Hematopoietic multipotent progenitor cell treated with erythropoietin and hydrocortisone succinate and interleukin-3 and kit ligand, for 4 days (in vitro differentiated cells): Measurements from ENCODE around the gene SIAH1.
"Not testable (repeated sequence)": the region's sequence is repeated elsewhere in the genome, so short reads cannot be mapped to it uniquely, and the experiment has no call there.

Experiments
- DNase-seq: peaks from one replicate; pipeline ENCODE4 v3.0.0-alpha.2; 2015

The SIAH1 gene

GRCh38 chr16:48393485-48394354 is 8.5 kb upstream of the SIAH1 start:
- peak; percentile 50 for DNase-seq

DNA sequence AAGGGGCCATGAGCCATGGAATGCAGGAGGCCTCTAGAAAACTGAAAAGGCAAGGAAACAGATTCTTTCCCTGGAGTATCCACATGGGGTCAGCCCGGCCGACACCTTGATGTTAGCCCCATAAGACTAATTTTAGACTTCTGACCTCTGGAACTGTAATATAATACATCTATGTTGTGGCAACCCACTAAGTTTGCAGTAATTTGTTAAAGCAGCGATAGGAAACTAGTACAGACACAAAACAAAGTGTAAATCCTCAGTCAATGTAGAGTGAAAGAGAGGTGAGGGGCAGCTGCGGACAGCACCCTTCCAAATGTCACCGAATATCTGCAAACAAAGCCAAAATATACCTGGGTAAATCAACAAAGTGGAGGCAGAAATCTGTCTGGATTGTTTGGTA is 7.2 kb upstream of the SIAH1 start:
- DNase-seq = no peak

- no peak for DNase-seq
Measured at GRCh38 chr16:48386559-48387312, 1.5 kb upstream of the SIAH1 start.

GRCh38 chr16:48384520-48385252 is 527 bp downstream of the SIAH1 start:
- DNase-seq = peak; percentile 72

- peak; percentile 47 for DNase-seq
Measured at GRCh38 chr16:48383877-48384519, 1.2 kb downstream of the SIAH1 start.

DNA sequence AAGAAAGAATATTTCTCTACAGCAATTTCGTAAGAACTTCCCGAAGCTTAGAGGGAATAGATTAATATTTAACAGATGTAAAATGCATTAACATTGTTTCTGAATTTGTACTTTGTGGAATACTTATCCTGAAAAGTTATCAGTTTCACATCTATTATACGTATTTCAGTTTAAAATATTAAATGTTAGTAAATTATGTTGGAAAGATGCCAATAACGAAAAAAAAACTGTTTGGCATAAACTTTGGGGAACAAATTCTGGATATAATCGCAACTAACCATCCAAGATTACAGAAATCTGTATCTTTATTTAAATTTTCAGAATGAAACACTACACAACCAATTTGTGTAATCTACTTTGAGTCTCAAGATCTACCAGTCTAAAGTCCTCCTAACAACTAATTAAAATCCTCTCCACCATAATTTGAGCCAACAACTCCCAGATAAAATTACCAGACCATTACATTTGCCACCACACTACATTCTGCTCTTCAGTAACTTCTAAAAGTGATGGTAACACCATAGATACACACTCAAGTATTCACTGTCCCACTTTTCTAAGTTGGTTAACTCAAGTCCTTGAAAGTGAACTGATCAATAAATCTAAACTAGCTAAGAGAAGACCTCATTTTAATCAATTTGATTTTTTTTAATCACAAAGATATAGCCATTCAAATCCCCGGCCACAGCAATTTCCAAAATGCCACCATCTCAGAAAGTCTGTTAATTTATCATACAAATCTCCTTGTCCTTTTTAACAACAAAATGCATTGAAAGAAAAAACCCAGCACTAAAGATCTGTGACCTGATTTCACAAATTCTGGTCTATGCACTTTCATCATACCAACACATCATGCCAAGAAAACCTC is 2.0 kb downstream of the SIAH1 start:
- DNase-seq = no peak

- no peak for DNase-seq
Measured at GRCh38 chr16:48382131-48382530, 3.1 kb downstream of the SIAH1 start.

DNA sequence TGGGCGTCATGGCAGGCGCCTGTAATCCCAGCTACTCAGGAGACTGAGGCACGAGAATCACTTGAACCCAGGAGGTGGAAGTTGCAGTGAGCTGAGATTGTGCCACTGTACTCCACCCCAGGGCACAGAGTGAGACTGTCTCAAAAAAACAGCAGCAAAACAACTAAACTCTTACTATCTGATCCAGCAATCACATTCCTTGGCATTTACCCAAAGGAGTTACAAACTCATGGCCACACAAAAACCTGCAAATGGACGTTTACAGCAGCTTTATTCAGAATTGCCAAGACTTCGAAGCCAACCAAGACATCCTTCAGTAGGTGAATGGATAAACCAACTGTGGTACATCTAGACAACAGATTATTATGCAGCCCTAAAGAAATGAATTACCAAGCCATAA is 4.0 kb downstream of the SIAH1 start:
- no peak for DNase-seq

- DNase-seq = peak; percentile 77
Measured at GRCh38 chr16:48378836-48379235, 6.4 kb downstream of the SIAH1 start.

- no peak for DNase-seq
Measured at GRCh38 chr16:48378276-48378675, 6.9 kb downstream of the SIAH1 start.

DNA sequence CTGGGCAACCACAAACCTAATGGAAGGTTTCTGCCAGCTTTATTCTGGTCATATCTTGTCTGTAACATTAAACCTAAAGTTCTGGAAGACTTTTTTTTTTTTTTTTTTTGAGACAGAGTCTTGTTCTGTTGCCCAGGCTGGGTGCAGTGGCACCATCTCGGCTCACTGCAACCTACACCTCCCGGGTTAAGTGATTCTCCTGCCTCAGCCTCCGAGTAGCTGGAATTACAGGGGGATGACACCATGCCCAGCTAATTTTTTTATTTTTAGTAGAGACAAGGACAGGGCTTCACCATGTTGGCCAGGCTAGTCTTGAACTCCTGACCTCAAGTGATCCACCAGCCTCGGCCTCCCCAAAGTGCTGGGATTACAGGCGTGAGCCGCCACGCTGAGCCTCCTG is 7.9 kb downstream of the SIAH1 start:
- DNase-seq = not testable (repeated sequence)

GRCh38 chr16:48374255-48374654 is 11.0 kb downstream of the SIAH1 start:
- DNase-seq = no peak

DNA sequence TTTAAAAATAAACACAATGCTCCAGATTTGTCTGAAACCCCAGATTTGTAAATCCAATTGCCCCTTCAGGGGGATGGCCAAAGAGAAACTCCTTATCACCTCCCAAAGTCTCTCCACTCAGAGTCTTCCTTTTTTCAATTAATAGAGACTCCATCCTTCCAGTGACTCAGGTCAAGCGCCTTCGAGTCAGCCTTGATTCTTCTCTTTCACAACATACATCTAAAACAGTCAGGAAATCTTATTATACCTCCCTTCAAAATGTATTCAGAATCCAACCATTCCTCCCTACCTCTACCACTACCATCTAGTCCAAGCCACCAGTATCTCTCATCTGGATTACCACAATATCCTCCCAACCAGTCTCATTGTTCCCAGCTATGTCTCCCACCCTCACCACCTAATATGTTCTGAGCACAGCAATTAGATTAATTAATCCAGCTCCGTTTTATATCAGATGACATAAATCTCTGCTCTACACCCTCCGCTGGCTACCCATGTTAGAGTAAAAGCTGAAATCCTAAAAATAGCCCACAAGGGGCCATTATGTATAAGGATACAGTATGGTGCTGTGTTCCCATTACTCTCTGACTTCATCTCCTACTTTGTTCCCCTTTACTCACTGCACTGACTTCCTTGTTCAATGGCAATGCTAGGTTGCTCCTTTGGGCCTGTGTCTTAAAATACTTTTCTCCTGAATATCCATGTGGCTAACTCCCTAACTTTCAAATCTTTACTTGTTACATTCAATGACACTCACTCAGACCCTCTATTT is 11.8 kb downstream of the SIAH1 start:
- no peak for DNase-seq

- DNase-seq = no peak
Measured at GRCh38 chr16:48372744-48373143, 12.5 kb downstream of the SIAH1 start.

DNA sequence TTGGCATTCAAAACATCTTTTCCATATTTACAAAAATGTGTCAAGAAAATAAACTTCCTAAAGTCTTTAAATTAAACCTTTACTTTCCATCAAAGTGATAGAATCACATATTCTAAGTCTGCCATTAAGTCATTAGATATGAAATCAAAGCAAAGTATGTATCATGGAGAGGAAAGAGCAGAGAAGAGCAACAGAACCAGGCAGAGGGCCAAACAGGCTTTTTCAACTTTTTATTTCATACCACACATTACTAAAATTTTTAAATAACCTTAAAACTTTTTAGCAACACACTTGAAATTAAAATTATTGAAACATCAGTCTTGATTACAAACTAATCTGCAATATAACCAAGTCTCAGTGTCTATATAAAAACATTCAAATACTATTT is 13.8 kb downstream of the SIAH1 start:
- DNase-seq = no peak

DNA sequence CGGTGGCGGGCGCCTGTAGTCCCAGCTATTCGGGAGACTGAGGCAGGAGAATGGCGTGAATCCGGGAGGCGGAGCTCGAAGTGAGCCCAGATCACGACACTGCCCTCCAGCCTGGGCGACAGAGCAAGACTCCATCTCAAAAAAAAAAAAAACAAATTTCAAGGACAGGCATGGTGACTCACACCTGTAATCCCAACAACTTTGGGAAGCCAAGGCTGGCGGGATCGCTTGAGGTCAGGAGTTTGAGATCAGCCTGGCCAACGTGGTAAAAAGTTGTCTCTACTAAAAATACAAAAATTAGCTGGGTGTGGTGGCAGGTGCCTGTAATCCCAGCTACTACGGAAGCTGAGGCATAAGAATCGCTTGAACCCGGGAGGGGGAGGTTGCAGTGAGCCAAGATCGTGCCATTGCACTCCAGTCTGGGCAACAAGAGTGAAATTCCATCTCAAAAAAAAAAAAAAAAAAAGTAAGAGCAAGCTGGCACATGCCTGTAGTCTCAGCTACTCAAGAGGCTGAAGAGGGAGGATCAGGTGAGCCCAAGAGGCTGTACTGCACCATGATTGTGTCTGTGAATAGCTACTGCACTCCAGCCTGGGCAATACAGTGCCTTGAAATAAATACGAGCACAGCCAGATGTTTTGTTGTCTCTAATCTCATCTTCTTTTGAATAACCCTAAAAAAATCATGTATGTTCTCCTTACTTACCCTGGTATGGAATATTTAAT is 14.4 kb downstream of the SIAH1 start:
- DNase-seq = not testable (repeated sequence)

- no peak for DNase-seq
Measured at GRCh38 chr16:48370229-48370628, 15.0 kb downstream of the SIAH1 start.

DNA sequence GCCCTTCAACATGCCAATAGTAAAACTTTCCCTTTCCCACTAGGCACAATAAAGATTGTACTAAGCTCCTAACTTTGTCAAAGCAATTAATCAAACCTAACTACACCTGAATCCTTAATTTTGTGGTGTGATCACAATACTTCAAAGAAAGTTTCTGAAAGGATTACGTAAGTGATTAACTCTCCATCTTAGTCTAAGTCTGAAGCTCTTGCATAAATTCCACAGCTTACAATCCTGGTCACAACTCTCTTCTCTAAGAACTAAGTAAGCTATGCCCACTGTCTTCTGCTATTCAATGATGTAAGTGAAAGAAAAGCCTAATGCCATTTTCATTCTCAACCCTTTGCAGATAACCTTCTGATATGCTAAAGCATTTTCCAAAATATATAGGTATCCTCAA is 15.4 kb downstream of the SIAH1 start:
- DNase-seq = no peak

DNA sequence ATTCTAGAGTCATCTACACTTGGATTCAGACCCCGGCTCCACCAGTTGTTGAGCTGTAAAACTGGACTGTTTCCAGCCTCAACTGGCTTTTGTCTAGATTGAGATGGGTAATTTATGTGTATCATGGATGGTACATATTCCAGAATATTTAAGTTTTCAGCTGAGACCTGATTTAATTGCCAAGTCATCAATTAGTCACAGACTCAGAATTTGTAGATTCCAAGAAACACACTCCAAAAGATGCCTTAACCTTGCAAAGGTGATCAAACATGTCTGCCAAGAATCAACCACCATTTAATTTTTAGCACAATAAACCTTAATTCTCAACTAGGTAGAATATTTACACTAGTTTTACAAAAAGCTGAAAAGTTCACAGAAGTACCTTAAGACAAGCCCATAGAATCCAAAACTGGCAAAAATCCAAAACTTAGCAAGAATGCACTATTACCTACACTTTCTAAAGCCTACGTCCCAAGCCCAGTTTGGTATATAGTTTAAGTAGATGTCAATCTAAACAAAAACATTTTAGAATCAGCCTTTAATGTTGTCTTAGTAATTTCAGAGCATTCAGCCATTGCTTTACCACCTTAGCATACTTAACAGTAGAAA is 17.7 kb downstream of the SIAH1 start:
- no peak for DNase-seq
